HG02610 (cell line): Measurements from ENCODE around the gene ZMIZ1.
A peak's percentile ranks its signal among the peaks of the same experiment; 100 is the strongest.

Source experiments
- ATAC-seq: cut with Tn5 transposase; IDR thresholded peaks from one replicate; pipeline ENCODE4 v1.9.1; 2021; ENCODE audit warnings: mild to moderate bottlenecking, moderate library complexity; ENCODE audit not compliant: unreplicated experiment

Gene ZMIZ1

GRCh38 chr10:79260811-79261740, 192.3 kb downstream of the ZMIZ1 start:
- ATAC-seq, result no peak

GRCh38 chr10:79262131-79262530, 193.4 kb downstream of the ZMIZ1 start:
- ATAC-seq, result no peak

GRCh38 chr10:79262959-79263746, 194.4 kb downstream of the ZMIZ1 start:
- ATAC-seq, result no peak

- no peak for ATAC-seq
Measured at GRCh38 chr10:79263939-79264338, 195.2 kb downstream of the ZMIZ1 start.

GRCh38 chr10:79264942-79265341, 196.2 kb downstream of the ZMIZ1 start:
- no peak for ATAC-seq

GRCh38 chr10:79266084-79266483, 197.3 kb downstream of the ZMIZ1 start:
- peak; percentile 21 for ATAC-seq

GRCh38 chr10:79266543-79267312, 198.0 kb downstream of the ZMIZ1 start:
- peak; percentile 88 for ATAC-seq

GRCh38 chr10:79267499-79267898, 198.7 kb downstream of the ZMIZ1 start:
- no peak for ATAC-seq

- no peak for ATAC-seq
Measured at GRCh38 chr10:79268161-79268601, 199.4 kb downstream of the ZMIZ1 start.

GRCh38 chr10:79268742-79269141, 200.0 kb downstream of the ZMIZ1 start:
- no peak for ATAC-seq

GRCh38 chr10:79269443-79269842, 200.7 kb downstream of the ZMIZ1 start:
- ATAC-seq, result no peak

- ATAC-seq, result no peak
Measured at GRCh38 chr10:79269969-79270368, 201.2 kb downstream of the ZMIZ1 start.

GRCh38 chr10:79270466-79271246, 201.9 kb downstream of the ZMIZ1 start:
- ATAC-seq, result no peak

GRCh38 chr10:79272353-79272752, 203.6 kb downstream of the ZMIZ1 start:
- ATAC-seq, result no peak

GRCh38 chr10:79273604-79274003, 204.8 kb downstream of the ZMIZ1 start:
- ATAC-seq, result no peak

GRCh38 chr10:79274279-79275104, 205.7 kb downstream of the ZMIZ1 start:
- no peak for ATAC-seq

GRCh38 chr10:79275105-79275430, 206.3 kb downstream of the ZMIZ1 start:
- no peak for ATAC-seq

- no peak for ATAC-seq
Measured at GRCh38 chr10:79275431-79275851, 206.7 kb downstream of the ZMIZ1 start.

- ATAC-seq, result no peak
Measured at GRCh38 chr10:79277579-79278269, 209.0 kb downstream of the ZMIZ1 start.
